ENCODE results near the gene DCDC2.

- TF ChIP-seq CTCF (IDR thresholded peaks at IDR 0.05) (no peak), POLR2AphosphoS5 (IDR thresholded peaks at IDR 0.05) (no peak), POLR2A (IDR thresholded peaks at IDR 0.05) (no peak)
Observed at GRCh38 chr6:24358219-24358821, 461 bp upstream of the DCDC2 start.

Measured in breast epithelium (tissue), 3 donors.